Measurements from ENCODE around the gene PNPLA2.

PNPLA2 gene

GRCh38 chr11:839875-840617 is 21.3 kb downstream of the PNPLA2 start:
- no peak for DNase-seq (ENCODE audit: low read depth, low spot score)
- peak overlapping the region; percentile 85 for H3K27ac ChIP-seq

DNA sequence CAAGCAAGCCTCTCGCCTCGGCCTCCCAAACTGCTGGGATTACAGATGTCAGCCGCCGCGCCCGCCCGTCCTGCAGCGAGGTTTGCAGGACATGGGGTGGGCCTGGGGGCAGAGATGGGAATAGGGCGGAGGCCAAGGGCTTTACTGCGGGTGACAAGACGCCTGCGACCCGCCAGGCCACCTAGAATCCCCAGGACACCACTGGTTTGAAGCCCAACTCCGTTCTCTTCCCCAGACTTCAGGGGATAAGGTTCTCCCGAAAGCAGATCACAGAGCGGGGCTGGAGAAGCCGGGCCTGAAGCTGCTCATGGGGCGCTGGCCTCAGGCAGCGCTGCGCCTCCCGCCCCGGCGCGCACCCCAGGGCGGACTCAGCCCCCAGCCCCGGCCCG is 23.3 kb downstream of the PNPLA2 start:
- no peak for DNase-seq (ENCODE audit: low read depth, low spot score)
- peak overlapping the region; percentile 85 for H3K27ac ChIP-seq

GRCh38 chr11:842370-843002 is 23.8 kb downstream of the PNPLA2 start, which contains the start of the genes POLR2L and TSPAN4:
Gene POLR2L (minus strand): TSS chr11:842529. CDS start chr11:842508, 21 bp downstream.
Gene TSPAN4 (plus strand): TSS chr11:842852. CDS start chr11:850305, 7,453 bp downstream.
- H3K27ac ChIP-seq = peak within 1 kb of the TSS; percentile 85
- peak; percentile 59 for DNase-seq (ENCODE audit: low read depth, low spot score)

DNA sequence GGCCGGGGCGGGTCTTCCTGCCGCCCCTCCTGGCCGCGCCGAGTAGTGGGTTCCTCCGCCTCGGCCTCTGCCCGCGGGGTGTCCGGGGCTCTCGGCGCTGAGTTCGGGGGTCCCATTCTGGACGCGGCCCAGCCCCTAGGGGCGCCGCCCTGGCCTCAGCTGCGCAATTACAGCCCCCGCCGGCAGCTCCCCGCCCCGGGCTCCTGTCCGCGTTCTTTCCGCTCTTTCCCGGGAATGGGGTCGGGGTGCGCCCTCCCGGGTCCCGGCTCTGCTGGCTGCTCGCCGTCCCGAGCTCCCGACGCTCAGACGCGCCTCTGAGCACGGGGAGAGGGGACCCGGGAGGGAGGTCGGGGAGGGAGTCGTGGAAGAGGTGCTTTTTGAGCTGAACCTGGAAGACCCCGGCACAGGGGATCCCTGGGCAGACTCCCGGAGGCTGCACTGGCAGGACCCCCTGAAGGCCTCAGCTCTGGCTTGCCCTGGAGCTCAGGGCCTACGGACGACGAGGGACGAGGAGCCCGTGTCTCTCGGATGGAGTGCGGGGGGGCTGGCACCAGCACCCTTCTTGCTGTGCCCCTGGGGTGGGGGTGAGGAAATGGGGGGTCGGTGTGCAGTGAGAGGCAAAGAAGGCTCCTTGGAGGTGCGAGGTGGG is 24.5 kb downstream of the PNPLA2 start:
- DNase-seq (ENCODE audit: low read depth, low spot score) = no peak
- H3K27ac ChIP-seq = peak overlapping the region; percentile 85

DNA sequence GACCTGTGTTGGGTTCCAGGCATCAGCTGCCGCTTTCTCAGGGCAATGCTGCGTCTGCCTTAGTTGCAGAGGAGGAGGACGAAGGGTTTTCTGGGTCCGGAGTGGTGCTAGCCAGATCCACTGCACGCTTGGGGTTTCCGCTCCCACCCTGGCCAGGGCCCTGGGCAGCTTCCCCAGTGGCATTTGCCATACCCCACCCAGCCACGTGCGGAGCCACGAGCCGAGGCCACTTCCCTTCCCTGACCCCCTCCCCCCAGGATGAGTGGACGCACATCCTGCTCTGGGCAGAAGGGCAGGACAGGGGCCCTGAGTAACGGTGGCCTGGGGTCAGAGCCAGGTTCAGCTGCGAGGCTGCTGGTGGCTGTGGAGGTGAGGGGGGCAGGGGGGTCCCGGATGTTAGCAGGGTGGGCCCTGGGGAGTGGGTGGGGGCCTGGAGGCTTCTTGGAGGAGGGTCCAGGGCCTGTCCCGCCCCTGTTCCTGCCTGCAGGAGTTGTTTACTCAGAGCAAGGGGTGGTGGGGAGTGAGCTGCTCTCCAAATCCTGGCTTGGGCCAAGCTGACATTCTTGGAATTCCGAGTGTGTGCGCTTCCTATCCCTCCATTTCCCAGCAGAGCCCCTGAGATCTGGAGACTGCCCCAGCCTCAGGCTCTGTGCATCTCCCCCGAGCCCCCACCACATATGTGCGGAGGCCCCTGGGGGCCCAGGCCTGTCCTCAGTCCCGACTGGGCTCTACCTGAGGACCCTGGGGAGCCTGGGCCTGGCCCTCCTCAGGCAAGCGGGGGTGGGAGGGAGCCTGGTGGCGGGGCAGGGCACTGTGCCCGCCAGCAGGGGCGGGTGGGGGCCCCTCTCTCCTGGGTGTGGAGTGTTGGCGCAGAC is 25.3 kb downstream of the PNPLA2 start:
- H3K27ac ChIP-seq = peak overlapping the region; percentile 85
- no peak for DNase-seq (ENCODE audit: low read depth, low spot score)

- H3K27ac ChIP-seq = peak overlapping the region; percentile 85
- DNase-seq (ENCODE audit: low read depth, low spot score) = no peak
Observed at GRCh38 chr11:844693-845644, 26.3 kb downstream of the PNPLA2 start.

DNA sequence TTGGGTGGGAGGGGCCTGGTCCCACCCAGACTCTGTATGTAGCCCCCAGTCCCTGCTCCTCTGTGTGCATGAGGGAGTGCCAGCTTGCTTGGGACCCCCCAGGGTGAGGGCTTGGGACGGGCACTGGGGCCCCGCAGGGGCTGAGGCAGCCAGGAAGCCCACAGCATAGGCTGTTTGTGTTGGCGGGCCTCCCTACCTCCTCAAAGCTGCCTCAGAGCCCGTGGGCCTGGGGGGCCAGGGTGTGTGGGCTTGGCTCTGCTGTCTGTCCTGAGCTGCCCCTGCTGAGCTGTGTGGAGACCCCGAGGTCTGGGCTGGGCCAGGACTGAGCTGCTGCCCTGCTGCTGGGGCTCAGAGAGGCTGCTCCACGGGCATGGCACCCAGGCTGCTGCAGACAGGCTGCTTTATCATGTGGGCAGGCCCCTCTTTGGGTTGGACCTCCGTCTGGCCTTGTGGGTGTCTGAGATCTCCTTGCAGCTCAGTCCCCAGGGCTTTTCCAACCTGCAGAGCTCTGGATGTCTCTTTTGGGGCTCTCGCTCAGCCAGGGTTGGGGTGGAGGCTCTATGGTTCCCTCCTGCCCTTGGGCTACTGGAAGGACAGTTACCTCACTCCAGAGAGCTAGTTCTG is 27.3 kb downstream of the PNPLA2 start:
- peak overlapping the region; percentile 85 for H3K27ac ChIP-seq
- no peak for DNase-seq (ENCODE audit: low read depth, low spot score)

DNA sequence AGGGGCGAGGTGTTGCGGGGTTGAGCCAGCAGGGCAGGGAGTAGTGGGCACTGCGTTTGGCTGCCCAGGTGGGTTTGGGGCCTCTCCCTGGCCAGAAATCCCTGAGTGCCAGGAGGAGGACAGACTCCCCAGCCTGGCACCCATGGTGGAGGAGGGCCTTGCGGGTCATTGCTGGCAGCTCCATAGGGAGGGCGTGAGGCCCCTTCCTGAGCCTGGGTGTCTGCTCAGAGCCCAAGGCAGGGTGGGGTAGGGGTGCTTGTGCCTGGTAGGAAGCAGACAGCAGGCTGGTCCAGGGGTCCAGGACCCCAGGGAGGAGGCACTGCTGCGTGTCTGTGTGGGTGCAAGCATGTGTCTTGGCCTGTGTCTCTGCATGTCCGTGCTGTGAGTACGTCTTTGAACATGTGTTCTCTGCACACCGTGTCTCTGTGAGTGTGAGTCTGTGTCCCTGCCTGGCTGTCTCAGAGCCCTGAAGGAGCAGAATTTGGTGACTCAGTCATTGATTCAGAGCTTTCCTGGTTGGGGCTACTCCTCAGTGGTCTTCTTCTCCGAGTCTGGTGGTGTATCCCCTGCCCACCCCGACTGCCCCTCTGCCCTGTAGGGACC is 27.9 kb downstream of the PNPLA2 start:
- peak; percentile 49 for DNase-seq (ENCODE audit: low read depth, low spot score)
- H3K27ac ChIP-seq = peak overlapping the region; percentile 85

DNA sequence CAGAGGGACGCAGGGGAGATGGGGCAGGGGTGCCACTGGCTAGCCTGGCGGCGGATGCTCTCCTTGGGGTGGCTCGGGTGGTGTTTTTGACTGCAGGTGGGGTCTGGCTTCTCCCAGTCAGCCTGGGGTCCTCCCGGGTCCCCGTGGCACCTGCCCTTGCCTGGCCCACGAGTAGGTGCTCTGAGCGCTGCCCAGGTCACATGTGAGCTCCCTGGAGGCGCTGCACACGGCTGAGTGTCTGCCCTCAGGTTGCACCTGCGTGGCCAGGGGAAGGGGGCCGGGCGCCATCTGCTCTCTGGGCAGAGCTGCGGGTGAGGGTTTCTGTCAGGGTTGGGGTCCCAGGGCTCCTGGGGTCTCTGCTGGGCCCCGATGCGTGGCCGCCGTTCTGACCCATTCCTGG is 29.2 kb downstream of the PNPLA2 start:
- no peak for DNase-seq (ENCODE audit: low read depth, low spot score)
- H3K27ac ChIP-seq = no peak overlapping the region

DNA sequence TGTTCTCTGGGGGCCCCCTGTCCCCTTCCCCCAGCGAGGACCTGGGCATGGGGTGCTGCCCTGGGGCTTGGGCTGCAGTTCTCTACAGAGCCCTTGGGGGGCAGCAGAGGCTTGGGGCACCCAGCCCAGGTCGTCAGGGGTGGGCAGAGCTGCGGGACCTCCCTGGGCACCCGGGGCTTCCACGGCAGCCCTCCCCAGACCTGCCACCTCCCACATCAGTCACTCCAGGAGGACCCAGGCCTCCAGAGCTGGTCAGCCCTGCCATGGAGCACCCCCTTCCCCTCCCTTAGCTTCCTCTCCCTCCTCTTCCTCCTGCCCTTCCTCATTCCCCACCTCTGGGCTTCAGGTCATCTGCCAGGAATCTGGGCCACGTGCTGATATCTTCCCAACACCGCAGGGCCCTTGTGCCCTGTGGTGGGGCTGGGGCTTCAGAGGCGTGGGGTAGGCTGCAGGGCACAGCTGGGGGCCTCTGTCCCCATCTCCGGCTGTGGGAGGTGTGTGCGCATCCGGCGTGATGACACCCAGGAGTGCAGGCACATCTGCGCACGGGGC is 29.7 kb downstream of the PNPLA2 start:
- DNase-seq (ENCODE audit: low read depth, low spot score) = no peak
- no peak overlapping the region for H3K27ac ChIP-seq

DNA sequence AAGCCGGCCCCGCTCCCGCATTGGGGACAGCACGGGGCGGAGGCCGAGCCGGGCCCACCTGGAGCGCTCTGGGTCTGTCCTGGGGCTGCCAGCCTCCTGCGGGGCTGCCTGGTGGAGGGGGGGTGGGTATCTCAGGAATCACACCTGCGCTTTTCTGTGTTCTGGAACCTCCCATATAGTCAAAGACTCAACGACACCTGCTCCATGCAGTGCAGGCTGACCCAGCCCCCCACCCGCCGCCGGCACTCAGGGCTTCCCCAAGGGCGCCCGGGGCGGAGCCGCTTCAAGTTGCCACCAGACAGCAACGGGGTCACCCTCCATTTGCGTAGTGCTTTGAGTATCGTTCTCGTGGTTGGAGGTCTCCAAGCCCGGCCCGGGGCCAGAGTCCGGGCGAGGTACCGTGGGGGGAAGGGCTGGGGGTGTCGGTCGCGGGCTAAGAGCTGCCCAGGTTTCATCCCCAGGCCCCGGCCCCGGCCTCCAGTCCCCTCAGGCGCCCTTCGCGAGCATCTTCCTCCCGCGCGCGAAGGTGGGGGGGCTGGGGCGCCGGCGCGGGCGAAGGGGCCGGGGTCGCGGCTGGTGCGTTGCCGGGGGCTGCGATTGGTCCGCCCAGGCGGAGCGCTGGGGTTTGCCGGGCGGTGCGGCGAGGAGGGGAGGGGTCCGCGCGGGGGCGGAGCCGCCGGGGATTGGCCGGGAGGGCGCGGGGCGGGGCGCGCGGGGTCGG is 30.6 kb downstream of the PNPLA2 start:
- DNase-seq (ENCODE audit: low read depth, low spot score) = no peak
- no peak overlapping the region for H3K27ac ChIP-seq

DNA sequence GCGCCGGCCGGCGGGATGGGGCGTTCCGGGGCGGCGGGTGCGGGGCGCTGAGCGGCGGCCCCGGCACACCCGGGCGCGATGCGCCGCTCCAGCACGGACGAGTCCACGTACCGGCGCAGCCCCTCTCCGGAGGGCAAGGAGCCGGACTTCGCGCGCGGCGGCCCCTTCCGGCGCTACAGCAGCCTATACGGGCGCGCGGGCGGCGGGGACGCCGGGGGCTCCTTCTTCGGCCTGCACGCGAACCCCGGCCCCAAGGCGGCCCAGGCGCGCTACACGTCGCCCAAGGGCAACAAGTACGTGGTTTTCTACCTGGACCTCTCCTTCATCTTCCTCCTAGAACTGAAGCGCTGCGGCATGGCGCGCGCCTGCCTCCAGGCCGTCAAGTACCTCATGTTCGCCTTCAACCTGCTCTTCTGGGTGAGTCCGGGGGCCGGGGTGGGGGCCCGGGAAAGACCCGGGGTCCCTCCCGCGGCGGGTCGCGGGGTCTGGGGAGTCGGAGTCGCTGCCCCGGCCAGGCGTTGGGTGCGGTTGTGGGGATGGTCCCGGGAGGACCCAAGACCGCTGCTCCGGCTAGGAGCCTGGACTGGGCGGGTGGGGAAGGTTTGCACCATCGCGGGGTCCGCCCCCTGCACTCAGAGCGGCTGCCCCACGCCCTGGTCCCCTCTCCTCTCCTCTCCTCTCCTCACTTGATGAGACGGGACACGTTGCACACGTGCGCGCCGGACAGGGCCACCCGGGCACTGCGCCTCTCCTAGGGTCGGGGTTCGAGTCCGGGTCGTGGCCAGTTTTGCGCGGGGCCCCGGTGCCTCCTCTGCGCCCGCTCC is 31.4 kb downstream of the PNPLA2 start:
- DNase-seq (ENCODE audit: low read depth, low spot score) = no peak
- H3K27ac ChIP-seq = no peak overlapping the region

DNA sequence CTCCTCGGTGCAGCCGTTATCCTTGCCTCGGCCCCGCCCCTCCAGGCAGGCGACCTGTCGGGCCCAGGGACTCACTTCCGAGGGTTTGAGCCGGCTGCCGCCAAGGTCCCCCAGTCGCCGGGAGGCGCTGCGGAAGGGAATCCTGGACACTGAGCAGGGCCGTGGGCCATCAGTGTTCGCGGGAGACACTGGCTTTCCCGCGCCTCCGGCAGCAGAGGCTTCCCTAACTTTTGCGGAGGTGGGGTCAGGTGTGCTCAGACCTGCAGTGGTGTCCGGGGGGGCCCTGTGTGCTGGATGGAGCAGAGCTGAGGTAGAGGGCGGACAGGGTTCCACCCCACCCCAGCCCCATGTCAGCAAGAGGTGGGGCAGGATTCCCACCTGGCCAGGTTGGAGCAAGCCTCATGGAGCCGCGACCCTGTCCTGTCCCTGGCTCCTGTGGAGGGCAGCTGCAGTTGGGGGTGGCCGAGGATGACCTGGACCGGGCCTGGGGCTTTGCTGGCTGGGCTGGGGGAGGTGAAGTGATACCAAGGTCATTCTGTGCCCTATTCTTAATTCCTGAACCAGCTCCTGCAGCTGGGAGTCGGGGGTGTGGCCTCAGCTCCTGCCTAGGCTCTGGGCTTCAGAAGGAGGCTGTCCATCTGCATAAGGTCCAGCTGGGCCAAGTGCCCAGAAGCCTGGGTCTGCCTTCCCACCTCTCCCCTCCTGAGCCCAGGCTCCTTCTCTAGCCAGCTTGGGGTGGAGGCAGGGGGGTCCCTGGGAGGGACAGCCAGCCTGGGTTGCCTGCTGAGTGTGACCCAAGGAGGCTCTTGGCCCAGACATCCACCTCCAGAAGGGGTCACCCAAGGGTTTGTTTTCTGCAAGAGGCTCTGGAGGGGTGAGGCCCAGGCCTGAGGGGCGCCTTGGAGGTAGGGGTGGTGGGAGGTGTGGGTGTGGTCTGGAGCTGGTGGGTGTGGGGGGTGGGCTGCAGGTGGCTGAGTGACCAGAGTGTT is 32.4 kb downstream of the PNPLA2 start:
- DNase-seq (ENCODE audit: low read depth, low spot score) = no peak
- H3K27ac ChIP-seq = no peak overlapping the region

DNA sequence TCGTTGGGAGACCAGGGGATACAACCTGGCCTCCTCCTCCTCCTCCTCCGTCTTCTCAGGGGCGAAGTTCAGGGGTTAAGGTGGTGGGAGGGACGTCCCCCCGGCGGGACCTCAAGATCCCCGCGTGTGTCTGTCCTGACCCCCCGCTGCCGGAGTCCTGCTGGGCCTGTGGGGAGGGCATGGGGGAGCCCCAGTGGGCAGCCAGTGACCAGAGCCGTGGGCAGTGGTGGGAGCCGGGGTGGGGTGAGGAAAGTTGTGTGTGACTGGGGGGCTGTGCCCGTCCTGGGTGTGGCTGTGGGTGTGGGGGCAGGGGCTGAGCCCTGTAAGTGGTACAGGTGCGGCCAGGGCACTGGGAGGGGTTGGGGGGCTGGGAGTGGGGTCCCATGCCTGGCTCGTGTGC is 34.0 kb downstream of the PNPLA2 start:
- H3K27ac ChIP-seq = no peak overlapping the region
- no peak for DNase-seq (ENCODE audit: low read depth, low spot score)

- no peak overlapping the region for H3K27ac ChIP-seq
- DNase-seq (ENCODE audit: low read depth, low spot score) = no peak
Observed at GRCh38 chr11:853682-854448, 35.2 kb downstream of the PNPLA2 start.

All from epithelial cell of prostate (primary cell).